ENCODE results near the gene MAD1L1. TPM values are rescaled to one million over a fixed set of nuclear protein-coding genes. Genes with fewer than 3 reads are reported as not detected.

MAD1L1 gene
- total RNA-seq, 2 experiments from 2014 or later = 157 to 160 TPM

GRCh38 chr7:2280424-2280823 is 47.7 kb upstream of the MAD1L1 start:
- ChIA-PET POLR2A (no interaction called here), CTCF (no interaction called here)
- no peaks in the 10 kb centered on the region for H3K9me3 Mint-ChIP-seq
- no peaks in the 10 kb centered on the region for H3K9me3 ChIP-seq (ENCODE audit: control insufficient read depth in 1 of 2, insufficient read depth in 1 of 2, low read length in 2 of 2)
- H3K4me3 Mint-ChIP-seq = no peak overlapping the region
- H3K27ac ChIP-seq (ENCODE audit: low read depth in 1 of 2, low read length in 2 of 2) = no peak overlapping the region
- H3K4me3 ChIP-seq (ENCODE audit: low read length) = no peak overlapping the region
- no peak for ATAC-seq (ENCODE audit: poor library complexity)
- H3K36me3 Mint-ChIP-seq (ENCODE audit: low read depth) = peaks cover 8% of the 10 kb centered on the region
- TF ChIP-seq CTCF (IDR thresholded peaks at IDR 0.05) = no peak
- H3K27ac Mint-ChIP-seq = no peak overlapping the region
- no peaks in the 10 kb centered on the region for H3K4me1 Mint-ChIP-seq (ENCODE audit: low read depth)
- DNase-seq = no peak
- H3K27me3 ChIP-seq (ENCODE audit: control insufficient read depth in 1 of 2, insufficient read depth in 2 of 2, low read length in 2 of 2) = no peaks in the 10 kb centered on the region
- no peaks in the 10 kb centered on the region for H3K36me3 ChIP-seq (ENCODE audit: insufficient read depth, low read length)
- intact Hi-C loops (cut with DNase I, micrococcal nuclease) = no loop called here
- H3K4me1 ChIP-seq (ENCODE audit: insufficient read depth, low read length) = no peaks in the 10 kb centered on the region
- H3K27me3 Mint-ChIP-seq = no peaks in the 10 kb centered on the region

- no peak for DNase-seq
- ChIA-PET POLR2A (no interaction called here), CTCF (no interaction called here)
- Mint-ChIP-seq H3K36me3 (ENCODE audit: low read depth) (peaks cover 8% of the 10 kb centered on the region), H3K9me3 (no peaks in the 10 kb centered on the region), H3K27ac (no peak overlapping the region), H3K27me3 (no peaks in the 10 kb centered on the region), H3K4me3 (no peak overlapping the region), H3K4me1 (ENCODE audit: low read depth) (no peaks in the 10 kb centered on the region)
- ATAC-seq (ENCODE audit: poor library complexity) = no peak
- H3K4me1 ChIP-seq (ENCODE audit: insufficient read depth, low read length) = no peaks in the 10 kb centered on the region
- H3K27me3 ChIP-seq (ENCODE audit: control insufficient read depth in 1 of 2, insufficient read depth in 2 of 2, low read length in 2 of 2) = no peaks in the 10 kb centered on the region
- TF ChIP-seq CTCF (IDR thresholded peaks at IDR 0.05) = no peak
- intact Hi-C loops (cut with DNase I, micrococcal nuclease) = no loop called here
- no peak overlapping the region for H3K27ac ChIP-seq (ENCODE audit: low read depth in 1 of 2, low read length in 2 of 2)
- no peaks in the 10 kb centered on the region for H3K9me3 ChIP-seq (ENCODE audit: control insufficient read depth in 1 of 2, insufficient read depth in 1 of 2, low read length in 2 of 2)
- H3K36me3 ChIP-seq (ENCODE audit: insufficient read depth, low read length) = no peaks in the 10 kb centered on the region
- no peak overlapping the region for H3K4me3 ChIP-seq (ENCODE audit: low read length)
Measured at GRCh38 chr7:2279896-2280295, 47.2 kb upstream of the MAD1L1 start.

GRCh38 chr7:2278026-2278425 is 45.3 kb upstream of the MAD1L1 start:
- intact Hi-C loops (cut with DNase I, micrococcal nuclease) = no loop called here
- no peaks in the 10 kb centered on the region for H3K9me3 ChIP-seq (ENCODE audit: control insufficient read depth in 1 of 2, insufficient read depth in 1 of 2, low read length in 2 of 2)
- no peaks in the 10 kb centered on the region for H3K9me3 Mint-ChIP-seq
- H3K4me1 ChIP-seq (ENCODE audit: insufficient read depth, low read length) = no peaks in the 10 kb centered on the region
- no peaks in the 10 kb centered on the region for H3K27me3 Mint-ChIP-seq
- no peak for TF ChIP-seq CTCF (IDR thresholded peaks at IDR 0.05)
- DNase-seq (no peak), ATAC-seq (ENCODE audit: poor library complexity) (no peak)
- peaks cover 8% of the 10 kb centered on the region for H3K36me3 Mint-ChIP-seq (ENCODE audit: low read depth)
- no peak overlapping the region for H3K4me3 Mint-ChIP-seq
- CTCF ChIA-PET = no interaction called here
- no peaks in the 10 kb centered on the region for H3K27me3 ChIP-seq (ENCODE audit: control insufficient read depth in 1 of 2, insufficient read depth in 2 of 2, low read length in 2 of 2)
- no peak overlapping the region for H3K27ac ChIP-seq (ENCODE audit: low read depth in 1 of 2, low read length in 2 of 2)
- H3K4me3 ChIP-seq (ENCODE audit: low read length) = no peak overlapping the region
- no peaks in the 10 kb centered on the region for H3K4me1 Mint-ChIP-seq (ENCODE audit: low read depth)
- no peak overlapping the region for H3K27ac Mint-ChIP-seq
- H3K36me3 ChIP-seq (ENCODE audit: insufficient read depth, low read length) = no peaks in the 10 kb centered on the region
- POLR2A ChIA-PET = no interaction called here
